GM12891 (cell line): ENCODE measurements around the gene SLC30A3.

Experiments used
- DNase-seq: peaks from one replicate; pipeline ENCODE4 v3.0.0; 2011; ENCODE audit warnings: low spot score; ENCODE audit not compliant: insufficient read length
- FAIRE-seq: peaks from 2 replicates; lab custom pipeline; 2011; peaks lifted over from hg19 to GRCh38; lab: Jason Lieb, UNC
- PAX5 ChIP-seq: IDR thresholded peaks from 2 replicates; pipeline ENCODE4 v1.6.1; 2011; ENCODE audit warnings: low read length, moderate library complexity, mild to moderate bottlenecking; ENCODE audit not compliant: insufficient read depth, severe bottlenecking
- POLR2A ChIP-seq: IDR thresholded peaks from 2 replicates; pipeline ENCODE4 v1.6.1; 2011; ENCODE audit warnings: low read depth, low read length, control low read depth
- POLR2AphosphoS5 ChIP-seq: IDR thresholded peaks from 2 replicates; pipeline ENCODE4 v1.6.1; 2011; ENCODE audit warnings: low read depth, low read length, control low read depth
- POU2F2 ChIP-seq: IDR thresholded peaks from 2 replicates; pipeline ENCODE4 v1.6.1; 2011; ENCODE audit warnings: low read depth, mild to moderate bottlenecking, control low read depth, low read length, moderate library complexity
- SPI1 ChIP-seq: IDR thresholded peaks from 2 replicates; pipeline ENCODE4 v1.6.1; 2011; ENCODE audit warnings: low read depth, low read length, control low read depth
- TAF1 ChIP-seq: IDR thresholded peaks from 2 replicates; pipeline ENCODE4 v1.6.1; 2011; ENCODE audit warnings: low read depth, low read length, control low read depth

Gene SLC30A3

GRCh38 chr2:27209621-27210401, 53.0 kb downstream of the SLC30A3 start:
- DNase-seq (no peak), FAIRE-seq (no peak)
- TF ChIP-seq TAF1: peak; percentile 17; the same call in 1 of the 2 replicates
- TF ChIP-seq PAX5: no peak
- TF ChIP-seq POU2F2: no peak

- FAIRE-seq: no peak
- TF ChIP-seq SPI1 (no peak), POLR2AphosphoS5 (no peak), TAF1 (no peak), PAX5 (no peak), POU2F2 (no peak), POLR2A (no peak)
- DNase-seq: no peak
Observed at GRCh38 chr2:27208486-27209050, 54.3 kb downstream of the SLC30A3 start.

GRCh38 chr2:27206346-27206745, 56.5 kb downstream of the SLC30A3 start:
- DNase-seq (no peak), FAIRE-seq (no peak)
- no peak for TF ChIP-seq SPI1

- no peak for TF ChIP-seq TAF1
- TF ChIP-seq POU2F2: no peak
- no peak for TF ChIP-seq SPI1
- no peak for TF ChIP-seq POLR2A
- no peak for TF ChIP-seq POLR2AphosphoS5
- no peak for TF ChIP-seq PAX5
- no peak for DNase-seq
- FAIRE-seq: no peak
Observed at GRCh38 chr2:27205206-27205605, 57.6 kb downstream of the SLC30A3 start.

GRCh38 chr2:27204566-27204965, 58.3 kb downstream of the SLC30A3 start:
- DNase-seq (no peak), FAIRE-seq (no peak)
- TF ChIP-seq TAF1 (no peak), POLR2AphosphoS5 (no peak), POU2F2 (no peak), PAX5 (no peak), POLR2A (no peak), SPI1 (no peak)

- DNase-seq: no peak
- no peak for TF ChIP-seq SPI1
- no peak for TF ChIP-seq POU2F2
- TF ChIP-seq TAF1: no peak
- no peak for TF ChIP-seq POLR2A
- no peak for FAIRE-seq
Observed at GRCh38 chr2:27203741-27204140, 59.1 kb downstream of the SLC30A3 start.
